NCI-H345 treated with DMSO at 0.1 percent for 48 hours (cell line): ENCODE data around the gene ZNF385C.
"Not testable (repeated sequence)": the region's sequence is repeated elsewhere in the genome, so short reads cannot be mapped to it uniquely, and the experiment has no call there.

Experiments
- DNase-seq: peaks from one replicate; lab custom pipeline; 2025; ENCODE audit not compliant: unreplicated experiment; lab: John Stamatoyannopoulos, UW

Gene ZNF385C

DNA sequence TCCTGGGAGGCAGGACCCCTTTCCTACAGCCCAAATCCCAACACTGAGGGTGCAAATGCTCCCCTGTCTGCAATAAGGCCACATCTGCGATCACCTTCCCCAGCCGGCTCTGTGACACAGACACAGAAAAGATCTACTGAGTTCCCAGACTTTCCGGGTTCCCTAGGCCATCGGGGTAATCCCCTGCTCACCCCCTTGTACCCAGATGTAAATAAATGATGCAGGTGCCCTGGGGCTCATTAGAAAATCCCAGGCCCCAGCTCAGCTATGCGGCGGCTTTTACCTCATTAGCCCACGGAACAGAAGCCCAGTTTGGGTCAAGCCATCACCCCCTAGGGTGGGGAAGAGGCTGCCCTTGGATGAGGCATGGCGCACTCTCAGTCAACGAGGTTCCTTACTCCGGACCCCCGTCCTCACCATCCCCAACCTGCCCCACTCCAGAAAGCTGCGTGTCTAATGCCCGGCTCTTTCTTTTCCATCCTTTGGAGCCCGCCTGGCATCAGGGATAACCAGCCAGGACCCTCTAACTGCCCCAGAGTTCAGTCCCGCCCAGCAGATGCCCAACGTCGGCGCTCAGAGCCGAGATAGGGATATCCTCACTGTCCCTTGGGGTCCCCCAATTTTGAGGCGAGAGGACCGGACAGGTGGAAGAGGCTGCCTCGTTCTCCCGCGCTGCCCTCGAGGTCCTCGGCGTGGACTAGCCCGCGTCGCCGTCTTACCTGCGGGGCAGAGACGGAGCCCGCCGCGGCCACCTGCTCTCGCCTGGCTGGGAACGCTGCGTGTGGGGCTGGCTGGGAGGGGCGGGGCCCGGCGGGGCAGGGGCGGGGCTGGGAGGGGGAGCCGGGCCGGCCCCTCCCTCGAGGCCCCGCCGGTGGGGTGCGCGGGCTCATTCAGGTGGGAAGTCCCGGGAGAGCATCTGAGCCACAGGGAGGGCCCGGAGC, at the start of gene ZNF385C:
ZNF385C (minus strand) TSS at position 783 of the 941 bp plus-strand sequence. CDS start 35,417 bp downstream, outside the sequence.
- DNase-seq: no peak

DNA sequence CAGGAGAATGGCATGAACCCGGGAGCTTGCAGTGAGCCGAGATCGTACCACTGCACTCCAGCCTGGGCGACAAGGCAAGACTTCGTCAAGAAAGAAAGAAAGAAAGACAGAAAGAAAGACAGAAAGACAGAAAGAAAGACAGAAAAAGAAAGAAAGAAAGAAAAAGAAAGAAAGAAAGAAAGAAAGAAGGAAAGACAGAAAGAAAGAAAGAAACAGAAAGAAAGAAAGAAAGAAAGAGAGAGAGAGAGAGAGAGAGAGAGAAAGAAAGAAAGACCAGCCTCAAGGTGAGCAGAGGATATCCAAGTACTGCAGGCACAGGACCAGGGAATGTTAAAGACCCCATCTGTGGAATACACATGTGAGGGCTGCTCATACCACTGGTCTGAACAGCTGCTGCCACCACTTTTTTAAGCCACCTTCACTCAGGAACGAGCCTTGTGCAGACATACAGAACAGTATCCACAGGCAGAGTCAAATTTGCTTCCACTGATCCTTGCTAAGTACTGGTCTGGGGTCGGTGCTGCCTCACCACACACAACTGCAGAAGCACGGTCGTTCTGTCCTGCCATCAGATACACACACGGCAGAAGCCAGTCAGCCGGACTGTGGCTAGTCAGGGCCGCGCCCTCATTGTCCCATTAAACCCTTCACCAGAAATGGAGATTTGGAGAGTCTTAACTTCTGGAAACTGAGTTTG, 48.8 kb upstream of the ZNF385C start:
- DNase-seq: no peak

- not testable (repeated sequence) for DNase-seq
These were observed 44.9 kb upstream of the ZNF385C start for GRCh38 chr17:42143138-42143537.

DNA sequence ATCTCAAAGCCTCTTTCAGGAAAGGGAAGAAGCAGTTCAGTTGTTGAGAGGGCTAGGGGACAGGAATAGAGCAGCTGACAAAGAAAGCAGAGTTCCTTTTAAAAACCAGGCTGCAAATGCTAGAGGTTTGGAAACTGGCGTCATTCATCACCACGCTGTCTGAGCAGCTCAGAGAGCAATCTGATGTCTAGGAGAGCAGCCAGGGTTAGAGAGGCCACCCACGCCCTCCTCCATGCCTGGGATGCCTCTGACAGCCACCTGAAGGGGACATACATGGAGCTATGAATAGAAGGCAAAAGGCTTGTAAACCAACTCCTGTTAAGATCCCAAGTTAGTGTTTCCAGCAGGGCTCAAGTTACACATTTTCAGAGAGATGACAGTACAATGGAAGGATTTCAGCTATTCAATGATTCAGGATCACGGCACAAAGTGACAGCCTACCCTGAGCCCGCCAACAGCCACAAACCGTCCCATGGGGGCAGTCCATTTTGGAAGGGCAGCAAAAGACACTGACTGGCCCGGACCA, 44.2 kb upstream of the ZNF385C start:
- no peak for DNase-seq

- DNase-seq: no peak
These were observed 43.1 kb upstream of the ZNF385C start for GRCh38 chr17:42141382-42141781.

GRCh38 chr17:42140690-42141089, 42.4 kb upstream of the ZNF385C start:
- DNase-seq: not testable (repeated sequence)

DNA sequence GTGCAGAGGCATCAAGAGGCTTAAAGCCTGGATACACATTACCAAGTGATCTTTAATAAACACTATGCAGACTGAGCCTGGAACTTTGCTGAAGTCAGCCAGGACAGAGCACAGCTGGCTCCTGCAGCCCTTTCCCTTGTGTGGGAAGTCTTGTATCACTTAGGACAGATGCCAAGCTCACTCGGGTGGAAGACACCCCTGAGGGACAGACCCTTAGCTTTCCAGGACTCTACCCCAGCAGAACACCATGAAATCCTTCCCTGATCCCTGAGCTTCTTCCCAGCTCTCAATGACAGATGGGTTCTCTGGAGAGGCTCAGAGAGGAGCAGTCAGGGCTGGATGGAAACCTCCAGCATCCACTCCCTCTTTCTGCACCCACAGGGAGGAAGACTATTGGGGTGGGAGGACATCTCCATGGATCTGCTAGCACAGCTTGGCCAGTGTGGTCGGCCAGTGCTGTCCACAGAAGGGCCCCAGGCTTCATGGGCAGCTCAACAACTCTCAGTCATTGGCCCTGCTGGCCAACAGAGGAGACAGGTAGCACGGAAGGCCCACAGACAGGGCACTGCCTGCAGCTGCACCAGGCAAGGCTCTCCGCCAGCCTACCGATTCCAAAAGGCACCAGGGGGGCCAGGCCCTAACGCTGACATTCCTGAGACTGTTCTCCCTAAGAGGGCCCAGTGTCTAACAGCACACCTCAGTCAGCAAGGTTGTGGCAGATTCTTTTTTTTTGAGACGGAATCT, 40.6 kb upstream of the ZNF385C start:
- DNase-seq: no peak

DNA sequence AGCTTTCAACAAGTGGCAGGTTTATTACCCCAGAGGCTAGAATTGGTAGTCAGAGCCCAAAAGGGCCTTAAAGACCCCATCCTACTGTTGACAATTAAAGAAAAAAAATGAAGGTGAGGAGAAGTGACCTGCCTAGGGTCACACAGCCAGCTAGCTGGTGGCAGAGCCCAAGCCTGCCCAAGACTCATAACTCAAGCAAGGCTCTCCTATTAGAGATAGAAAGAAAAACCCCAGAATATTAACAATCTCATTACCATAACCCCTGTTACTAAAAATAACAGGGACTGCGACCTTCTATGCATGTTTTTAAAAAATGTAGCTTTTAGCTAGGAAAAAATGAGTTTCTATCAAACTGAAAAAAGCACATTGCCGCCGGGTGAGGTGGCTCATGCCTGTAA, 38.4 kb upstream of the ZNF385C start:
- DNase-seq: no peak

DNA sequence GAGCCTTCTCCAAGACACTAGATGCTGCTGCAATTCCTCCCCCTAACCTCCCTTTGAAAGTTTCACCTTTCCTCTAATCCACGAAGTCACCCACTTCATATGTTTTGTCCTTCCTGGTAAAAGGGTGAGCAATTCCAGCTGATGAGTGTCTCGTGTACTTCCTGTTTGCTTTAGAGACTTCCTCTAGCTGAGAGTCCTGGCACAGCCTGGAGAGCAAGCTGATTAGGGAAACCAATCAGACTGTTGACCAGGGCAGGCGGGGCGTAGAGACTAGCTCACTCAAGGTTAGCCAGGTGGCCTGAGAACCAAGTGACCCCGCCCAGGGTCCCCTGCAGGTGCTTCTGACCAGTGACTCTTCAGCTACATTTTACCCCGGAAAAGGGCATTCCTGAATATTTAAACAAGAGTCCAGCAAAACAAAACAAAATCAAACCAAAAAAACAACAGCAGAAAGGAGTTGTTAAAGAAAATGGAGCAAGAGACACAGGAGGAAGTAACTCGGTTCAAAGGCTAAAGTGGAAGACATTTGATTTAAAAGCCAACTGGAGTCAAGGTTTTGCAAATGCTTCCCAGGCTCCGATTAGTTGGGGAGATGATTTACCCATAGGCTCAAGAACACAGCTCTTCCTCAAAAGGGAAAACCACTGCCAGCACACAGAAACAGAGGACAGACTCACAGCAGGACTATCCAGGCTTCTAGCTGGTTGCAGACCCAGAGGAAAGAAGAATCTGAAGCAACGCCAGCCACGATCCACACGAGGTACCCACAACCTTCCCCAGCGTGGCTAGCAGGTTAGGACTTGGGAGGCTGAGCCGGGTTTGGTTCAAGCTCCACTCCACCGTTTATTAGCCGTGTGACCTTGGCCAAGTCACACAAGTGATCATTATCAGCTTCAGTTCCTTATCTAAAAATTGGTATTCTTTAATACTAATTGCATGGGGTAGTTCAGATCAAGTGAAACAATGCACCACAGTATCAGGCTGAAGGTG, 37.7 kb upstream of the ZNF385C start:
- no peak for DNase-seq

GRCh38 chr17:42135151-42135550, 36.9 kb upstream of the ZNF385C start:
- no peak for DNase-seq

DNA sequence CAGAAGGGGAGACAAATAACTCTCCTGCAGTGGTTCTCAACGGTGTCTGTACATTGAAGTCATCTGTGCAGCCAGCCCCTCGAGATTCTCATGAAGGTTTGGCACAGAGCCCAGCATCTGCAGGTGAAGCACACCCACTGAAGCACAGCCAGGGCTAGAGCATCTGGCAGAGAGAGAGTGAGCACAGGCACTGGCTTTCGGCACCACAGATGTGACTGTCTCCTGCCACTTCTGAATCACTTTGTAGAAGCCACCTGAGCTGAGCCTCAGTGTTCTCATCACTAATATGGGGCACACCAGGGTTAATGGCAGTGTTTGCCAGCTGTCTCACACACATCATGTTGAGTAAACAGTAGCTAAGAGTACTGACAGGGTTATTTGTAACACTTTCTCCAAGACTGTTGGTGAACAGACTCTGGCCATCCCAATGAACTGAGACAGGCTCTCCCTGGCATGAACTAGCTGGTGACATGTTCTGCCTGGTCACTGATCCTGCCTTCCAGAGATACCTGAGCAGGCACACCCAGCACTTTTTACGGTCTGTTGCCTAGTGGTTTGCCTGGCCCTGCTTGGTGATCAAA, 35.3 kb upstream of the ZNF385C start:
- DNase-seq: peak; percentile 84

- DNase-seq: no peak
These were observed 34.7 kb upstream of the ZNF385C start for GRCh38 chr17:42132941-42133340.

DNA sequence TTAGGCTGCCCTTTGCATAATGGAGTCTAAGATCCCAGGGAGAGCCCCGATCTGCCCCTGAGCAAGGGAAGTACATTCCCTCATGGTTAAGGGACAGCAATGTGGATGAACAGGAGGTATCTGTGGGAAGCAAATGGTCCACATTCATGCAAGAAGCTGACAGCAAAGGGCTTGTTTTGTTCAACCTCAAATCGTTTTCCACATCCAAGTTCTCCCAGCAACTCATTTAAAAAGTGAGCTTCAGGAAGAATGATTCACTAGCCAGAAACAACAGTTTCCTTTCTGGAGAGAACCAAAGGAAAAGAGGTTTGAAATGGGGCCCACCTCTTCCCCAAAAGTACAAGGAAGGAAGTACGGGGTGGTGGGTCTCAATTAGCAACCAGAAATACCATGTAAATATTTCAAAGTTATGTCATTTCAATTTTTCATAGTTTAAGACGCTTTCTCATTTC, 33.7 kb upstream of the ZNF385C start:
- no peak for DNase-seq

DNA sequence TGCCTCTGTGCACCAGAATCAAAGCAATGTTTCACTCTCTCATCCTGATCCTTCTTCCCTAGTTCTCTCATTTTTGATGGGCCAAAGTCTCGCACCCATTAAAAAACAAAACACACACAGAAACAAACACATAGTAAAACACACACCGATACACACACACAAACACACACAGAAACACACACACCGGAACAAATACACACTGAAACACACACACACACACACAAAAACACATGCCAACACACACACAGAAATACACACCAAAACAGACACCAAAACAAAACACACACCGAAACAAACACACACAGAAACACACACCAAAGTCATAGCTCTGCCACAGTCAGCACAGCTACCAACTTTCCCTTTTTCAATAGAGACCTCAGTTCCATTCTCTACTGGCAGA, 33.0 kb upstream of the ZNF385C start:
- DNase-seq: no peak

DNA sequence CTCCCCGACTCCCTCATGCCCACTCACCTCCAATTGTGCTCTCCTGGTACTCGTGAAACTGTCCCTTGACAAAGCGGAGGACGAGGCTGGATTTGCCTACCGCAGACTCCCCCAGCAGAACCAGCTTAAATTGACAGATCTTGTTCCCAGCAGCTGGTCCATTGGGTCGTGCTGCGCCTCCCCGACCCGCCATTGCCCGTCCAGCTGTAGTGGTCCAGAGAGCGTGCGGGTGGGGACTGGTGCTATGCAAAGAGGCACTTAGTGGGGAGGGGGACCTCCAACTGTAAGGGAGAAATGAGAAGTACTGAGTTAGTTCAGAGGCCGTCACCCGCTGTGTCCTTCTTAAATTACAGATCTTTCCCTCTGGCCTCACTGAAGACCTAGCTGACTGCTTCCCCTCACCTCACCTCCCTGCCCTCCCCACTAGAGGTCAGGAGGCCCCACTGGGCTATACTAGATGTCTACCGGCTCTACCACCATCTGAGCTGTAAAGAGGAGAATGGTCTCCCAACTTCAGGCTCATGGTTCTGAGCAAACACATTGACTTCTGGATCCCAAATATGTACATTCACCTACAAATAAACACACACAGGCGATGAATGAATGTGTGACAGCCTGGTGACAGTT, 32.1 kb upstream of the ZNF385C start:
- DNase-seq: no peak

GRCh38 chr17:42129109-42129837, 31.0 kb upstream of the ZNF385C start:
- no peak for DNase-seq

- no peak for DNase-seq
These were observed 29.1 kb upstream of the ZNF385C start for GRCh38 chr17:42127414-42127813.

GRCh38 chr17:42126836-42127235, 28.6 kb upstream of the ZNF385C start:
- no peak for DNase-seq
